MM.1S (cell line): ENCODE results near the gene FAM120A.

Experiments used
- DNase-seq: peaks from one replicate; pipeline ENCODE4 v3.0.0-alpha.2; 2015
- H2AFZ ChIP-seq: fragments of 300-600 bp; sonication (generic); 2 replicates; pipeline ENCODE4 v1.6.0; 2016; ENCODE audit warnings: antibody characterized with exemption, low read length
- H3F3A ChIP-seq: fragments of 300-600 bp; sonication (generic); 2 replicates; pipeline ENCODE4 v1.6.1; 2016; ENCODE audit warnings: mild to moderate bottlenecking, antibody characterized with exemption, low read length, moderate library complexity, mixed read lengths; ENCODE audit not compliant: insufficient read depth
- H3K27ac ChIP-seq: fragments of 300-600 bp; sonication (generic); 2 replicates; pipeline ENCODE4 v1.5.1; 2016; ENCODE audit warnings: mild to moderate bottlenecking, low read length
- H3K27me3 ChIP-seq: fragments of 300-600 bp; sonication (generic); replicated peaks from 2 replicates; pipeline ENCODE4 v1.6.0; 2016; ENCODE audit warnings: low read length; ENCODE audit not compliant: insufficient read depth
- H3K36me3 ChIP-seq: fragments of 300-600 bp; sonication (generic); replicated peaks from 2 replicates; pipeline ENCODE4 v1.6.1; 2016; ENCODE audit warnings: mild to moderate bottlenecking, low read length, mixed read lengths; ENCODE audit not compliant: insufficient read depth
- H3K4me1 ChIP-seq: fragments of 300-600 bp; sonication (generic); 2 replicates; pipeline ENCODE4 v1.6.1; 2016; ENCODE audit warnings: low read length, mixed read lengths
- H3K4me2 ChIP-seq: fragments of 300-600 bp; sonication (generic); 2 replicates; pipeline ENCODE4 v1.6.0; 2016; ENCODE audit warnings: low read depth, low read length
- H3K4me3 ChIP-seq: fragments of 300-600 bp; sonication (generic); 2 replicates; pipeline ENCODE4 v1.5.1; 2016; ENCODE audit warnings: low read length, mixed read lengths
- H3K79me2 ChIP-seq: fragments of 300-600 bp; sonication (generic); 2 replicates; pipeline ENCODE4 v1.6.1; 2016; ENCODE audit warnings: mixed run types, low read length, mixed read lengths
- H3K9ac ChIP-seq: fragments of 300-600 bp; sonication (generic); 2 replicates; pipeline ENCODE4 v1.6.1; 2016; ENCODE audit warnings: low read length, mixed read lengths
- H3K9me2 ChIP-seq: fragments of 300-600 bp; sonication (generic); replicated peaks from 2 replicates; pipeline ENCODE4 v1.6.1; 2016; ENCODE audit warnings: mild to moderate bottlenecking, low read length, mixed read lengths; ENCODE audit not compliant: insufficient read depth
- H3K9me3 ChIP-seq: fragments of 300-600 bp; sonication (generic); replicated peaks from 2 replicates; pipeline ENCODE4 v1.6.1; 2016; ENCODE audit warnings: mild to moderate bottlenecking, low read length, mixed read lengths; ENCODE audit not compliant: insufficient read depth
- H4K20me1 ChIP-seq: fragments of 300-600 bp; sonication (generic); 2 replicates; pipeline ENCODE4 v1.6.1; 2016; ENCODE audit warnings: mild to moderate bottlenecking, low read length, moderate library complexity, mixed read lengths; ENCODE audit not compliant: insufficient read depth
- CTCF ChIP-seq: fragments of 300-600 bp; sonication (generic); IDR thresholded peaks from 2 replicates; pipeline ENCODE4 v1.5.1; 2016; ENCODE audit warnings: antibody characterized with exemption, low read length, mixed read lengths
- EZH2 ChIP-seq: fragments of 300-600 bp; sonication (generic); optimal IDR thresholded peaks from 2 replicates; pipeline ENCODE3; 2017; ENCODE audit warnings: low read depth, mild to moderate bottlenecking, antibody characterized with exemption, low read length, mixed read lengths
- EZH2phosphoT487 ChIP-seq: fragments of 300-600 bp; sonication (generic); IDR thresholded peaks from 2 replicates; pipeline ENCODE4 v1.6.1; 2018; ENCODE audit warnings: antibody characterized with exemption, low read length

The FAM120A gene

GRCh38 chr9:93593144-93593658 lies 141.7 kb downstream of the FAM120A start:
- no peak overlapping the region for H3K27ac ChIP-seq
- H3K27me3 ChIP-seq: no peaks in the 10 kb centered on the region
- H3K4me3 ChIP-seq: no peak overlapping the region
- no peaks in the 10 kb centered on the region for H3K9me3 ChIP-seq
- no peaks in the 10 kb centered on the region for H3K36me3 ChIP-seq
- H3K9me2 ChIP-seq: no peaks in the 10 kb centered on the region
- H2AFZ ChIP-seq: no peak overlapping the region
- no peak overlapping the region for H3K4me2 ChIP-seq
- H4K20me1 ChIP-seq: no peaks in the 10 kb centered on the region
- no peak overlapping the region for H3K9ac ChIP-seq
- peaks cover 17% of the 10 kb centered on the region for H3K79me2 ChIP-seq
- TF ChIP-seq EZH2phosphoT487 (no peak), CTCF (no peak), EZH2 (no peak)
- no peaks in the 10 kb centered on the region for H3F3A ChIP-seq
- H3K4me1 ChIP-seq: no peaks in the 10 kb centered on the region
- no peak for DNase-seq

DNA sequence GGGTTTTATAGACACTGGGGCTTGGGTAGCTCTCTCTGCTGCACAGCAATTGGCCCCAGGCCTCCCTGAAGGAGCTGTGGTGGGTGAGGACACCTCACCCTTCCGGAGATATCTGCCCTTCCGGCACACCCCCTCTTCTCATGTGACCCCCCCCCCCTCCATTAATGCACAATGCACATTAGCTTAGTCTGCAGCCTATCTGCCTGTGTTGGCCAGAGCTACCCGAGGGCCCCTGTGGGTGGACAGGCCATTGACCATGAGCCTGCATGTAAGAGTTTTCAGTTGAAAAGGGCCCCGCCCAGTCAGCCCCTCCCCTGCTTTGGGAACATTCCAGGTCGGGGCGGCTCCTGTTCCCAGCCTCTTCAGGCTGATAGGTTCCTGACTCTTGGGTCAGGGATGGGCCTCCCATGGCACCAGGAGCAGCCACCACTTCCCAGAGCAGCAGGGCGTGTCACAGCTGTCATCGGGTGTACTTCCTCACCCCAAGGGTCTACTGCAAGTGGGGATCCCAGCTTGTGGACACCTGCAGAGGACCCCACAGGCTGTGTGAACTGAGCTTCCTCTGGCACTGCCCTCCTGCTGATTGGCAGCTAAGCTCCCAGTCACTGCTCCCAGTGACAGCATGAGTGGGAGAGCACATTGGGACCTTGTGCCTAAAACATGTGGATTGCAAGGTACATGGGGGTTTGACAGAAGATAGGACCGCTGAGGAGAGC lies 142.7 kb downstream of the FAM120A start:
- H3K36me3 ChIP-seq: no peaks in the 10 kb centered on the region
- H2AFZ ChIP-seq: no peak overlapping the region
- H3K4me3 ChIP-seq: no peak overlapping the region
- H3K4me2 ChIP-seq: no peak overlapping the region
- no peaks in the 10 kb centered on the region for H3F3A ChIP-seq
- no peak overlapping the region for H3K27ac ChIP-seq
- no peaks in the 10 kb centered on the region for H3K4me1 ChIP-seq
- H3K9me3 ChIP-seq: no peaks in the 10 kb centered on the region
- no peaks in the 10 kb centered on the region for H4K20me1 ChIP-seq
- no peak for DNase-seq
- H3K9ac ChIP-seq: no peak overlapping the region
- no peak for TF ChIP-seq EZH2phosphoT487
- no peak for TF ChIP-seq EZH2
- no peak for TF ChIP-seq CTCF
- no peaks in the 10 kb centered on the region for H3K9me2 ChIP-seq
- no peaks in the 10 kb centered on the region for H3K27me3 ChIP-seq
- peaks cover 20% of the 10 kb centered on the region for H3K79me2 ChIP-seq

DNA sequence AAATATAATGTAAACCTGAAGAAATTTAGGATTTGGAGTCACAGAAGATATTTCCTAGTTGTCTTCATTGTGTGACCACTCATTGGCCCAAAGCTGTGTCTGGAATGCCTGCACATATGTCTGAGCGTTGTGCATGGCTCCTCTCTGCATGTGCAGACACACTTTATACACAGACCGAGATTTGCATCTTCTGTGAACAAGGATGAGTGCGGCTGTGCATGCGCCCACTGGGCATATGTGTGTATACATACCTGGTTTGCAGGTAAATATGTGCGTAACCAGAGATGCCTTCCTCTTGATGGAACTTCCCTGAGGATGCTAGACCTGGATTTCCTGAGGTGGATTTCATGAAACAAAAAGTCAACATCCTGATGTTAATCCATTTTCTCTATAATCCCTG lies 144.0 kb downstream of the FAM120A start:
- H3K9ac ChIP-seq: no peak overlapping the region
- H3K27me3 ChIP-seq: no peaks in the 10 kb centered on the region
- peaks cover 20% of the 10 kb centered on the region for H3K79me2 ChIP-seq
- H3K4me2 ChIP-seq: no peak overlapping the region
- H3K4me3 ChIP-seq: no peak overlapping the region
- H3K27ac ChIP-seq: no peak overlapping the region
- 0 out of 2 replicates have a peak, but pooled peaks cover 6% of the 10 kb centered on the region for H3K4me1 ChIP-seq
- no peaks in the 10 kb centered on the region for H3K9me2 ChIP-seq
- TF ChIP-seq EZH2phosphoT487 (no peak), CTCF (no peak), EZH2 (no peak)
- no peaks in the 10 kb centered on the region for H3K36me3 ChIP-seq
- DNase-seq: no peak
- no peaks in the 10 kb centered on the region for H4K20me1 ChIP-seq
- no peaks in the 10 kb centered on the region for H3K9me3 ChIP-seq
- no peak overlapping the region for H2AFZ ChIP-seq
- H3F3A ChIP-seq: no peaks in the 10 kb centered on the region
